GM21515 (cell line): Measurements from ENCODE around the gene CST9L.

Experiments
- ATAC-seq: cut with Tn5 transposase; IDR thresholded peaks from one replicate; pipeline ENCODE4 v1.9.1; 2021; ENCODE audit not compliant: unreplicated experiment

Gene CST9L

GRCh38 chr20:23568320-23568970 is at the start of gene CST9L:
Gene CST9L (minus strand): TSS chr20:23568484. CDS start chr20:23568450, 34 bp downstream.
- ATAC-seq = no peak

GRCh38 chr20:23614163-23614562 is 45.9 kb upstream of the CST9L start:
- no peak for ATAC-seq

- no peak for ATAC-seq
Observed at GRCh38 chr20:23613676-23614075, 45.4 kb upstream of the CST9L start.

GRCh38 chr20:23612396-23612795 is 44.1 kb upstream of the CST9L start:
- ATAC-seq = no peak

- no peak for ATAC-seq
Observed at GRCh38 chr20:23609486-23610109, 41.3 kb upstream of the CST9L start.

- ATAC-seq = no peak
Observed at GRCh38 chr20:23608251-23608846, 40.1 kb upstream of the CST9L start.

- ATAC-seq = no peak
Observed at GRCh38 chr20:23607497-23608245, 39.4 kb upstream of the CST9L start.

- ATAC-seq = peak; percentile 80
Observed at GRCh38 chr20:23606652-23607049, 38.4 kb upstream of the CST9L start.

- no peak for ATAC-seq
Observed at GRCh38 chr20:23605867-23606651, 37.8 kb upstream of the CST9L start, which contains the start of gene CST9. Gene CST9 (minus strand): TSS chr20:23605917. CDS start chr20:23605864, 53 bp downstream.

GRCh38 chr20:23604306-23604705 is 36.0 kb upstream of the CST9L start:
- no peak for ATAC-seq

GRCh38 chr20:23603321-23603720 is 35.0 kb upstream of the CST9L start:
- ATAC-seq = no peak

- no peak for ATAC-seq
Observed at GRCh38 chr20:23602699-23603098, 34.4 kb upstream of the CST9L start.

- no peak for ATAC-seq
Observed at GRCh38 chr20:23602241-23602640, 34.0 kb upstream of the CST9L start.

- ATAC-seq = no peak
Observed at GRCh38 chr20:23601715-23602114, 33.4 kb upstream of the CST9L start.

- ATAC-seq = no peak
Observed at GRCh38 chr20:23598481-23598880, 30.2 kb upstream of the CST9L start.

- no peak for ATAC-seq
Observed at GRCh38 chr20:23596579-23597250, 28.4 kb upstream of the CST9L start.

- ATAC-seq = no peak
Observed at GRCh38 chr20:23595941-23596340, 27.7 kb upstream of the CST9L start.

GRCh38 chr20:23588434-23589403 is 20.4 kb upstream of the CST9L start:
- ATAC-seq = no peak

GRCh38 chr20:23587631-23588030 is 19.3 kb upstream of the CST9L start:
- ATAC-seq = no peak
